IMR-90 (cell line): Measurements from ENCODE around the gene ITPKB.

ENCODE experiments used
- CEBPB ChIP-seq: IDR thresholded peaks from 2 replicates; pipeline ENCODE4 v1.6.1; 2012; ENCODE audit warnings: low read depth, low read length, improper control_type of control experiment
- CTCF ChIP-seq: conservative IDR thresholded peaks from 2 replicates; pipeline ENCODE4 v1.5.1; 2012; ENCODE audit warnings: mild to moderate bottlenecking, low read depth, low read length, improper control_type of control experiment
- ELK1 ChIP-seq: fragments of 150-350 bp; IDR thresholded peaks from 2 replicates; pipeline ENCODE4 v1.6.1; 2016; ENCODE audit warnings: low read depth, mild to moderate bottlenecking, low read length, moderate library complexity, borderline replicate concordance
- MAFK ChIP-seq: IDR thresholded peaks from 2 replicates; pipeline ENCODE4 v1.6.1; 2012; ENCODE audit warnings: low read depth, low read length, improper control_type of control experiment
- MAZ ChIP-seq: IDR thresholded peaks from 2 replicates; pipeline ENCODE4 v1.6.1; 2012; ENCODE audit warnings: low read depth, mild to moderate bottlenecking, low read length, improper control_type of control experiment, moderate library complexity, borderline replicate concordance
- NFE2L2 ChIP-seq: fragments of 150-350 bp; IDR thresholded peaks from 2 replicates; pipeline ENCODE4 v1.6.1; 2016; ENCODE audit warnings: low read depth, mild to moderate bottlenecking, low read length
- POLR2A ChIP-seq: IDR thresholded peaks from 2 replicates; pipeline ENCODE4 v1.6.1; 2012; ENCODE audit warnings: mild to moderate bottlenecking, low read depth, low read length
- RAD21 ChIP-seq: IDR thresholded peaks from 2 replicates; pipeline ENCODE4 v1.6.1; 2012; ENCODE audit warnings: low read length, improper control_type of control experiment
- RCOR1 ChIP-seq: IDR thresholded peaks from 2 replicates; pipeline ENCODE4 v1.6.1; 2012; ENCODE audit warnings: mild to moderate bottlenecking, low read length, improper control_type of control experiment; ENCODE audit not compliant: insufficient replicate concordance
- RFX5 ChIP-seq: IDR thresholded peaks from 2 replicates; pipeline ENCODE4 v1.8.0; 2012; ENCODE audit warnings: low read depth, mild to moderate bottlenecking, low read length, moderate library complexity
- SMC3 ChIP-seq: fragments of 150-350 bp; IDR thresholded peaks from 2 replicates; pipeline ENCODE4 v1.6.1; 2016; ENCODE audit warnings: low read depth, mild to moderate bottlenecking, antibody characterized with exemption, low read length, moderate library complexity
- USF2 ChIP-seq: fragments of 150-350 bp; IDR thresholded peaks from 2 replicates; pipeline ENCODE4 v1.6.1; 2017; ENCODE audit warnings: mild to moderate bottlenecking, antibody characterized with exemption, low read length, low read depth

- TF ChIP-seq POLR2A (no peak), MAZ (no peak), CTCF (no peak), RFX5 (no peak), ELK1 (no peak), USF2 (no peak), SMC3 (no peak), RCOR1 (no peak), CEBPB (no peak), MAFK (no peak), NFE2L2 (no peak), RAD21 (no peak)
Measured at GRCh38 chr1:226725897-226726267, 13.2 kb downstream of the ITPKB start.
